AG04450 (cell line): ENCODE data around the gene HIVEP3. TPM values are rescaled to one million over a fixed set of nuclear protein-coding genes. Genes with fewer than 3 reads are reported as not detected.

Experiments used
- CTCF ChIA-PET: fragments of 300-600, 350-600 bp; formaldehyde crosslinking; extraction: SDS; loops from one replicate; lab custom pipeline; 2022; ENCODE audit warnings: antibody characterized with exemption, inconsistent platforms; lab: Charles Lee
- POLR2A ChIA-PET: fragments of 350-600 bp; formaldehyde crosslinking; extraction: SDS; loops from one replicate; lab custom pipeline; 2021; ENCODE audit warnings: antibody characterized with exemption, inconsistent platforms; lab: Yijun Ruan, JAX
- DNase-seq: peaks from one replicate; pipeline ENCODE4 v3.0.0-alpha.2; 2011; ENCODE audit warnings: low read depth, low spot score
- H3K27ac ChIP-seq: one replicate; pipeline ENCODE4 v1.5.1; 2012; ENCODE audit warnings: low read depth, low read length, control low read depth
- H3K27me3 ChIP-seq: one replicate; pipeline ENCODE4 v1.6.0; 2012; ENCODE audit warnings: low read length; ENCODE audit not compliant: control insufficient read depth, insufficient read depth
- H3K4me3 ChIP-seq: 2 replicates; pipeline ENCODE4 v1.5.1; 2011; ENCODE audit warnings: mild to moderate bottlenecking, low read depth, low read length, control low read depth
- H3K9me3 ChIP-seq: 2 replicates; pipeline ENCODE4 v1.5.1; 2012; ENCODE audit warnings: low read length; ENCODE audit not compliant: control insufficient read depth, insufficient read depth
- polyA plus RNA-seq: library from polyadenylated mRNA; depleted of rRNA; stranded (reverse); fragments of >200 nt; gene quantifications from 2 replicates; pipeline ENCODE4 v1.2.3, GENCODE V29; 2011
- TF ChIP-seq, protein P1 (sequence below): IDR thresholded peaks from 2 replicates; pipeline ENCODE4 v1.5.1; 2011; ENCODE audit warnings: low read depth, low read length, control low read depth, inconsistent platforms

HIVEP3 gene
- polyA plus RNA-seq, 1 experiment: 4.8 TPM

DNA sequence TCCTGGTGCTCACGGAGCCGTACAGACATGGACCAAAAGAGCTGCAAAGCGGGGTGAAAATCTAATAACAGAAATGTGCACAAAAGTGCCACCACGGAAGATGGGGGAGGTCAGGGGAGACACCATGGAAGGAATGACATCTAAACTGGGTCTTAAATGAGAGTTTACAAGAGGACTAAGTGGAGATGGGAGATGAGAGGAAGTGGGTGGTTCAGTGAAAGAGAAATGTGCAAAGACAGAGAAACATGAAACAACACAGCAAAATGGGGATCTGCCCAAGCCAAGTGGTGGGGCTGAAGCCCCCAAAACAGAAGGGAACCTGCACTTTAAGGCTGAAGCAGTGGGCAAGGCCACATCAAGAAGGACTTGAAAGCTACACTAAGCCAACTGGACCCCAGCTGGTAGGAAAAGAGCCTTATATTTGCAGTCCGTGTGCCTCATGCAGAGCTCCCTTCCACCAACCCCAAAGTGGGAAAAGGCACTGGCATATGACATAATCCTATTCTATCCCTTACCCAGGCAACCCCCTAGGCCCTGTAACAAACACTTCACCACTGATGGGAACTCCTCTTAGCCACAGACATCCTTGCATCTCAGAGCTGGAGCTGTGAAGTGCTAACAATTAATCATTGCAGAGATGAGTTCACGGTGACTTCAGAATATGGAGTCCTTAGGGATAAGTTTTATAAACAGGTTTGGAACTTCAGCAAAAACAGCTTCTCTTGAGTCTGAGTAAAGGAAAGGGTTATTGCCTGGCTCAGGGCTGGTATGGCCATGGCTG, 235.7 kb downstream of the HIVEP3 start:
- H3K9me3 ChIP-seq: no peaks in the 10 kb centered on the region
- CTCF ChIA-PET: interaction anchor here (1.8 to 2.6 kb wide), 2 partner anchors 10 to 166 kb away, joined by 6 to 7 read pairs; no protein-coding TSS in a partner anchor
- peak overlapping the region; percentile 47 for H3K27ac ChIP-seq
- DNase-seq: no peak
- TF ChIP-seq, protein P1, sequence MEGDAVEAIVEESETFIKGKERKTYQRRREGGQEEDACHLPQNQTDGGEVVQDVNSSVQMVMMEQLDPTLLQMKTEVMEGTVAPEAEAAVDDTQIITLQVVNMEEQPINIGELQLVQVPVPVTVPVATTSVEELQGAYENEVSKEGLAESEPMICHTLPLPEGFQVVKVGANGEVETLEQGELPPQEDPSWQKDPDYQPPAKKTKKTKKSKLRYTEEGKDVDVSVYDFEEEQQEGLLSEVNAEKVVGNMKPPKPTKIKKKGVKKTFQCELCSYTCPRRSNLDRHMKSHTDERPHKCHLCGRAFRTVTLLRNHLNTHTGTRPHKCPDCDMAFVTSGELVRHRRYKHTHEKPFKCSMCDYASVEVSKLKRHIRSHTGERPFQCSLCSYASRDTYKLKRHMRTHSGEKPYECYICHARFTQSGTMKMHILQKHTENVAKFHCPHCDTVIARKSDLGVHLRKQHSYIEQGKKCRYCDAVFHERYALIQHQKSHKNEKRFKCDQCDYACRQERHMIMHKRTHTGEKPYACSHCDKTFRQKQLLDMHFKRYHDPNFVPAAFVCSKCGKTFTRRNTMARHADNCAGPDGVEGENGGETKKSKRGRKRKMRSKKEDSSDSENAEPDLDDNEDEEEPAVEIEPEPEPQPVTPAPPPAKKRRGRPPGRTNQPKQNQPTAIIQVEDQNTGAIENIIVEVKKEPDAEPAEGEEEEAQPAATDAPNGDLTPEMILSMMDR: no peak
- H3K27me3 ChIP-seq: no peaks in the 10 kb centered on the region
- no peak overlapping the region for H3K4me3 ChIP-seq
- POLR2A ChIA-PET: no interaction called here

DNA sequence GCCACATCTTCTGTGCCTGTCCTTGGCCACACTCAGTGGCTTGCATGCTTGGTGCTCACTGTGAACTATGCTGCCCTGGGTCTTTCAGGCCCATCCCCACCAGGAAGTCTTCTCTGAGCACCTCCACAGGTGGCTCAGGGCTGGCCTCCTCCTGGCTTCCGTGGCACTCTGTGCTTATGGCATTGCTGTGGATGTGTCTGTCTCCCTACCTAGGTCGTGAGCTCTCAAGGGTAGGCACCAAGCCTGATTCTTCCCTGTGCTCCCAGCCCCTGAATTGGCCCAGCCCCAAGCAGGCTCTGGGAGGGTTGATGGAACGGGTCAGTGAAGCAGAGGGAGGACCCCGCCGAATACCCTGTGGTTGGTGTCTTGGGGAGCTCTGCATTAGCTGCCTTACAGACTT, 236.6 kb downstream of the HIVEP3 start:
- no peaks in the 10 kb centered on the region for H3K27me3 ChIP-seq
- POLR2A ChIA-PET: no interaction called here
- H3K9me3 ChIP-seq: no peaks in the 10 kb centered on the region
- DNase-seq: no peak
- TF ChIP-seq, protein P1: no peak
- CTCF ChIA-PET: interaction anchor here (2.6 kb wide), 1 partner anchor 166 kb away, joined by 6 read pairs; no protein-coding TSS in a partner anchor
- no peak overlapping the region for H3K27ac ChIP-seq
- H3K4me3 ChIP-seq: no peak overlapping the region

DNA sequence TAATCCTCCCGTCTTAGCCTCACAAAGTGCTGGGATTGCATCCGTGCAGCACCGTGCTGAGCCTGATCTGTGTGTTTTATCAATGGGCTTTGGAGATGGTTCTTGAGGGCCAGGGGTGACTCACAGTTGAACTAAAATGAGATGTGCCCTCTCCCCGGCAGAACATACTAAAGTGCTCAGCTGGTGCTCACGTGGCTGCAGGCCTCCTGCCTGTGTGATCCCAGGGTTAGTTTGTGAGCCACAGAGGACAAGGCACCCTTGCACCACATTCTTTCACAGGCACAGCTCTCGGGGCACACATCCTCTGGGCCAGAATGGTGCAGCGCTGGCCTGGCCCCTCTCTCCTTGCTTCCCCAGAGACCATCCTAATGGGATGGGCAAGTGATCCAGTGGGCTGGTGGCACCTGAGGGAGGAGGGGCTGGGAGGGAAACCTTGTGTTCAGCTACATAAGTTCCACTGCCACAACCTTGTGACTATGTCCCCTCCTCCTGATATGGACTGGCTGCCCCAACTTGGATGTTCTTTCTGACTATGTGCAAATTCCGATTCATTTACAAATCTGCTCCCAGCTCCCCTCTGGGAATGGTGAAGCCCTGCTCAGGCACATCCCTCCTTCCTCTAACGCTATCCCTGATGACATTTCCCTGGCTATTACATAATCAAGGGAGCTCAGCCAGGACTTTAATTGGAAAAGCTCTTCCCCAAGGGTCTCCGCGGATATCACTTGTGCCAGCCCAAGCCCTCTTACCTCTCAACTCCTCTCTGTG, 237.2 kb downstream of the HIVEP3 start:
- H3K4me3 ChIP-seq: no peak overlapping the region
- H3K9me3 ChIP-seq: no peaks in the 10 kb centered on the region
- no peak for DNase-seq
- no peaks in the 10 kb centered on the region for H3K27me3 ChIP-seq
- CTCF ChIA-PET: interaction anchor here (2.6 kb wide), 1 partner anchor 165 kb away, joined by 6 read pairs; no protein-coding TSS in a partner anchor
- peak overlapping the region; percentile 2 for H3K27ac ChIP-seq
- POLR2A ChIA-PET: interaction anchor here (0.7 kb wide), 1 partner anchor 166 kb away, joined by 3 read pairs; no protein-coding TSS in a partner anchor
- TF ChIP-seq, protein P1: no peak

DNA sequence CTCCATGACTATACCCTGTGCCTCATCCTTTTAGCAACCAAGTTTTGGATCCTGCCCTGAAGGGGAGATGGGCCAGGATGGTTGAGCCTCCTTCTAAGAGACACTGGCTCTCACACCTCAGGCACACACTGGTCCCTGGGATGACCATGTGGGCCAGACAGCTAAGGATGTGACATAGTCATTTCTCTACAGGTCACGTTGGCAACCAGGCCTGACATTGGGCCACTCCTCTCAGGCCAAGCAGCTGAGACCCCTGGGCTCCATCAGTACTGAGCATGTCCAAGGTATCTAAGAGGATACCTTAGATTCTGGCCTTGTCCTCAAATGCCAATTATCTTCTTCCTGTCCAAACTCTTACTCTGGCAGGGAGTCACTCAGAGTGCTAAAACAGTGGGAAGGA, 238.7 kb downstream of the HIVEP3 start:
- Histone ChIP-seq H3K27ac (no peak overlapping the region), H3K27me3 (no peaks in the 10 kb centered on the region), H3K4me3 (no peak overlapping the region), H3K9me3 (no peaks in the 10 kb centered on the region)
- CTCF ChIA-PET: no interaction called here
- TF ChIP-seq, protein P1: no peak
- POLR2A ChIA-PET: no interaction called here
- DNase-seq: no peak
